ENCODE measurements around the gene NGFR. TPM values are rescaled to one million over a fixed set of nuclear protein-coding genes. Genes with fewer than 3 reads are reported as not detected.

The NGFR gene
- total and polyA plus RNA-seq, 2 experiments from 2014 or later = 0.43 to 0.81 TPM

- Histone ChIP-seq H3K9ac (no peak overlapping the region), H3K79me2 (ENCODE audit: insufficient read depth) (no peaks in the 10 kb centered on the region), H3K9me3 (ENCODE audit: low read depth) (no peaks in the 10 kb centered on the region), H3K36me3 (ENCODE audit: low read depth) (no peaks in the 10 kb centered on the region), H3K4me2 (ENCODE audit: unreplicated experiment) (no peak overlapping the region), H3K27ac (no peak overlapping the region), H4K20me1 (ENCODE audit: insufficient read depth) (no peaks in the 10 kb centered on the region), H3F3A (ENCODE audit: insufficient read depth) (no peaks in the 10 kb centered on the region), H3K9me2 (ENCODE audit: insufficient read depth) (no peaks in the 10 kb centered on the region), H2AFZ (no peak overlapping the region), H3K4me3 (no peak overlapping the region), H3K4me1 (ENCODE audit: insufficient read depth) (no peaks in the 10 kb centered on the region), H3K27me3 (replicated peaks; ENCODE audit: insufficient read depth) (peaks cover 29% of the 10 kb centered on the region; the same call in 1 of the 2 replicates)
- 31 to 41% methylated on average over 8 to 11 of the region's 11 CpGs for WGBS, 2 experiments (ENCODE audit: low coverage in 1 of 2, low lambda C conversion rate in 2 of 2, missing lambda C conversion rate in 2 of 2)
- in situ Hi-C loops (cut with MboI) = no loop called here
- TF ChIP-seq EZH2phosphoT487 (IDR thresholded peaks at IDR 0.05; ENCODE audit: insufficient read depth, low read depth) (no peak), EZH2 (IDR thresholded peaks at IDR 0.05; ENCODE audit: insufficient read depth, poor library complexity, severe bottlenecking) (no peak)
- DNase-seq = no peak
Measured at GRCh38 chr17:49527927-49528651, 33.0 kb downstream of the NGFR start.

- H2AFZ ChIP-seq = no peak overlapping the region
- WGBS, 2 experiments (ENCODE audit: low coverage in 1 of 2, low lambda C conversion rate in 2 of 2, missing lambda C conversion rate in 2 of 2) = 43 to 69% methylated on average over 2 to 3 of the region's 3 CpGs
- H3K9me3 ChIP-seq (ENCODE audit: low read depth) = no peaks in the 10 kb centered on the region
- H3K79me2 ChIP-seq (ENCODE audit: insufficient read depth) = no peaks in the 10 kb centered on the region
- H3K27me3 ChIP-seq (replicated peaks; ENCODE audit: insufficient read depth) = peaks cover 37% of the 10 kb centered on the region; the same call in 1 of the 2 replicates
- in situ Hi-C loops (cut with MboI) = no loop called here
- H3F3A ChIP-seq (ENCODE audit: insufficient read depth) = no peaks in the 10 kb centered on the region
- no peaks in the 10 kb centered on the region for H4K20me1 ChIP-seq (ENCODE audit: insufficient read depth)
- H3K36me3 ChIP-seq (ENCODE audit: low read depth) = no peaks in the 10 kb centered on the region
- no peak overlapping the region for H3K27ac ChIP-seq
- no peaks in the 10 kb centered on the region for H3K4me1 ChIP-seq (ENCODE audit: insufficient read depth)
- H3K9ac ChIP-seq = no peak overlapping the region
- no peak overlapping the region for H3K4me2 ChIP-seq (ENCODE audit: unreplicated experiment)
- TF ChIP-seq EZH2 (IDR thresholded peaks at IDR 0.05; ENCODE audit: insufficient read depth, poor library complexity, severe bottlenecking) (no peak), EZH2phosphoT487 (IDR thresholded peaks at IDR 0.05; ENCODE audit: insufficient read depth, low read depth) (no peak)
- H3K4me3 ChIP-seq = no peak overlapping the region
- no peaks in the 10 kb centered on the region for H3K9me2 ChIP-seq (ENCODE audit: insufficient read depth)
- DNase-seq = no peak
Measured at GRCh38 chr17:49528966-49529365, 33.9 kb downstream of the NGFR start.

GRCh38 chr17:49530118-49530517 is 35.0 kb downstream of the NGFR start:
- H3F3A ChIP-seq (ENCODE audit: insufficient read depth) = no peaks in the 10 kb centered on the region
- H3K9me3 ChIP-seq (ENCODE audit: low read depth) = no peaks in the 10 kb centered on the region
- H3K36me3 ChIP-seq (ENCODE audit: low read depth) = no peaks in the 10 kb centered on the region
- no peaks in the 10 kb centered on the region for H3K4me1 ChIP-seq (ENCODE audit: insufficient read depth)
- no peak overlapping the region for H3K4me2 ChIP-seq (ENCODE audit: unreplicated experiment)
- H3K27ac ChIP-seq = no peak overlapping the region
- H3K4me3 ChIP-seq = no peak overlapping the region
- no peak for DNase-seq
- no peaks in the 10 kb centered on the region for H3K79me2 ChIP-seq (ENCODE audit: insufficient read depth)
- TF ChIP-seq EZH2 (IDR thresholded peaks at IDR 0.05; ENCODE audit: insufficient read depth, poor library complexity, severe bottlenecking) = no peak
- TF ChIP-seq EZH2phosphoT487 (IDR thresholded peaks at IDR 0.05; ENCODE audit: insufficient read depth, low read depth) = no peak
- WGBS, 2 experiments (ENCODE audit: low coverage in 1 of 2, low lambda C conversion rate in 2 of 2, missing lambda C conversion rate in 2 of 2) = 90 to 96% methylated on average over 1 of the region's 1 CpG
- H2AFZ ChIP-seq = no peak overlapping the region
- no peak overlapping the region for H3K9ac ChIP-seq
- H4K20me1 ChIP-seq (ENCODE audit: insufficient read depth) = no peaks in the 10 kb centered on the region
- H3K9me2 ChIP-seq (ENCODE audit: insufficient read depth) = no peaks in the 10 kb centered on the region
- peaks cover 43% of the 10 kb centered on the region; the same call in 1 of the 2 replicates for H3K27me3 ChIP-seq (replicated peaks; ENCODE audit: insufficient read depth)
- in situ Hi-C loops (cut with MboI) = no loop called here

- no peak for DNase-seq
- H3K4me3 ChIP-seq = no peak overlapping the region
- 51 to 54% methylated on average over 3 of the region's 3 CpGs for WGBS, 2 experiments (ENCODE audit: low coverage in 1 of 2, low lambda C conversion rate in 2 of 2, missing lambda C conversion rate in 2 of 2)
- H3F3A ChIP-seq (ENCODE audit: insufficient read depth) = no peaks in the 10 kb centered on the region
- H3K27me3 ChIP-seq (replicated peaks; ENCODE audit: insufficient read depth) = peaks cover 8% of the 10 kb centered on the region
- no peak overlapping the region for H3K27ac ChIP-seq
- H2AFZ ChIP-seq = no peak overlapping the region
- no peaks in the 10 kb centered on the region for H4K20me1 ChIP-seq (ENCODE audit: insufficient read depth)
- H3K79me2 ChIP-seq (ENCODE audit: insufficient read depth) = no peaks in the 10 kb centered on the region
- in situ Hi-C loops (cut with MboI) = no loop called here
- H3K9me3 ChIP-seq (ENCODE audit: low read depth) = no peaks in the 10 kb centered on the region
- H3K4me1 ChIP-seq (ENCODE audit: insufficient read depth) = no peaks in the 10 kb centered on the region
- H3K9ac ChIP-seq = no peak overlapping the region
- H3K4me2 ChIP-seq (ENCODE audit: unreplicated experiment) = no peak overlapping the region
- no peaks in the 10 kb centered on the region for H3K36me3 ChIP-seq (ENCODE audit: low read depth)
- no peaks in the 10 kb centered on the region for H3K9me2 ChIP-seq (ENCODE audit: insufficient read depth)
- TF ChIP-seq EZH2phosphoT487 (IDR thresholded peaks at IDR 0.05; ENCODE audit: insufficient read depth, low read depth) = no peak
- TF ChIP-seq EZH2 (IDR thresholded peaks at IDR 0.05; ENCODE audit: insufficient read depth, poor library complexity, severe bottlenecking) = no peak
Measured at GRCh38 chr17:49543860-49544259, 48.8 kb downstream of the NGFR start.
